H9 (cell line): ENCODE data around the gene SLC6A15. TPM values are rescaled to one million over a fixed set of nuclear protein-coding genes. Genes with fewer than 3 reads are reported as not detected.

Experiments used
- DNase-seq: peaks from one replicate; pipeline ENCODE4 v3.0.0-alpha.2; 2017
- H2AFZ ChIP-seq: one replicate; pipeline ENCODE4 v1.6.1; 2013; ENCODE audit warnings: mild to moderate bottlenecking, low read length, control low read depth, moderate library complexity
- H2AK5ac ChIP-seq: 2 replicates; pipeline ENCODE4 v1.6.1; 2013; ENCODE audit warnings: low read length, control low read depth, mixed read lengths; ENCODE audit not compliant: insufficient read length
- H2BK120ac ChIP-seq: one replicate; pipeline ENCODE4 v1.6.1; 2013; ENCODE audit warnings: low read depth, mild to moderate bottlenecking, low read length, control low read depth, inconsistent platforms; ENCODE audit not compliant: poor library complexity, severe bottlenecking
- H2BK12ac ChIP-seq: 2 replicates; pipeline ENCODE4 v1.6.1; 2013; ENCODE audit warnings: low read length, control low read depth, mixed read lengths, low read depth; ENCODE audit not compliant: insufficient read length
- H2BK15ac ChIP-seq: 2 replicates; pipeline ENCODE4 v1.6.1; 2013; ENCODE audit warnings: low read depth, low read length, control low read depth
- H2BK20ac ChIP-seq: one replicate; pipeline ENCODE4 v1.6.1; 2013; ENCODE audit warnings: low read depth, mild to moderate bottlenecking, low read length, control low read depth, inconsistent platforms; ENCODE audit not compliant: poor library complexity, severe bottlenecking
- H2BK5ac ChIP-seq: 2 replicates; pipeline ENCODE4 v1.6.1; 2013; ENCODE audit warnings: low read length, control low read depth, mixed read lengths; ENCODE audit not compliant: insufficient read length
- H3K14ac ChIP-seq: 2 replicates; pipeline ENCODE4 v1.6.1; 2013; ENCODE audit warnings: low read length, control low read depth; ENCODE audit not compliant: insufficient read depth
- H3K18ac ChIP-seq: 2 replicates; pipeline ENCODE4 v1.6.1; 2013; ENCODE audit warnings: low read depth, mild to moderate bottlenecking, mixed read lengths, low read length, control low read depth; ENCODE audit not compliant: insufficient read length
- H3K23ac ChIP-seq: 2 replicates; pipeline ENCODE4 v1.6.1; 2013; ENCODE audit warnings: low read length, control low read depth, mixed read lengths, low read depth; ENCODE audit not compliant: insufficient read length
- H3K23me2 ChIP-seq: 2 replicates; pipeline ENCODE4 v1.6.1; 2013; ENCODE audit warnings: low read depth, mild to moderate bottlenecking, mixed read lengths, low read length, control low read depth; ENCODE audit not compliant: insufficient read length, poor library complexity, severe bottlenecking
- H3K27ac ChIP-seq: 2 replicates; pipeline ENCODE4 v1.5.1; 2013; ENCODE audit warnings: low read length, control low read depth, mixed read lengths, low read depth; ENCODE audit not compliant: insufficient read length
- H3K27me3 ChIP-seq: 2 replicates; pipeline ENCODE4 v1.6.1; 2013; ENCODE audit warnings: low read length, control low read depth, inconsistent platforms; ENCODE audit not compliant: insufficient read depth
- H3K4ac ChIP-seq: 2 replicates; pipeline ENCODE4 v1.6.1; 2013; ENCODE audit warnings: low read depth, mild to moderate bottlenecking, control low read depth, inconsistent platforms, low read length, moderate library complexity
- H3K4me1 ChIP-seq: 2 replicates; pipeline ENCODE4 v1.6.1; 2013; ENCODE audit warnings: low read length, control low read depth, inconsistent platforms; ENCODE audit not compliant: insufficient read depth
- H3K4me2 ChIP-seq: 2 replicates; pipeline ENCODE4 v1.6.1; 2013; ENCODE audit warnings: low read length, control low read depth, mixed read lengths; ENCODE audit not compliant: insufficient read length, insufficient read depth
- H3K56ac ChIP-seq: 2 replicates; pipeline ENCODE4 v1.6.1; 2013; ENCODE audit warnings: low read depth, mild to moderate bottlenecking, mixed read lengths, low read length, control low read depth; ENCODE audit not compliant: insufficient read length
- H3K79me1 ChIP-seq: 2 replicates; pipeline ENCODE4 v1.6.1; 2013; ENCODE audit warnings: low read depth, mild to moderate bottlenecking, moderate library complexity, low read length, control low read depth, inconsistent platforms; ENCODE audit not compliant: insufficient read depth, poor library complexity, severe bottlenecking
- H3K79me2 ChIP-seq: 2 replicates; pipeline ENCODE4 v1.6.1; 2013; ENCODE audit warnings: low read length, control low read depth, inconsistent platforms; ENCODE audit not compliant: insufficient read depth
- H3K9ac ChIP-seq: 2 replicates; pipeline ENCODE4 v1.6.1; 2013; ENCODE audit warnings: low read length, control low read depth, mixed read lengths; ENCODE audit not compliant: insufficient read length; ENCODE audit errors: extremely low read depth
- H3K9me3 ChIP-seq: one replicate; pipeline ENCODE4 v1.6.1; 2013; ENCODE audit warnings: low read depth, low read length, inconsistent platforms; ENCODE audit not compliant: control insufficient read depth
- H3T11ph ChIP-seq: one replicate; pipeline ENCODE4 v1.6.1; 2013; ENCODE audit warnings: mild to moderate bottlenecking, low read length, control low read depth, inconsistent platforms
- H4K20me1 ChIP-seq: one replicate; pipeline ENCODE4 v1.6.1; 2013; ENCODE audit not compliant: control insufficient read depth, insufficient read length, insufficient read depth
- H4K5ac ChIP-seq: 2 replicates; pipeline ENCODE4 v1.6.1; 2013; ENCODE audit warnings: low read depth, mild to moderate bottlenecking, mixed read lengths, low read length, control low read depth; ENCODE audit not compliant: insufficient read length
- H4K8ac ChIP-seq: replicated peaks from 2 replicates; pipeline ENCODE4 v1.6.1; 2013; ENCODE audit warnings: low read length, control low read depth, mixed read lengths, low read depth; ENCODE audit not compliant: insufficient read length
- H4K91ac ChIP-seq: 2 replicates; pipeline ENCODE4 v1.6.1; 2013; ENCODE audit warnings: low read depth, mild to moderate bottlenecking, moderate library complexity, mixed read lengths, low read length, control low read depth; ENCODE audit not compliant: insufficient read length
- H3K27ac Mint-ChIP-seq, 3 experiments: 2 replicates in 2 of 3; 3 replicates in 1 of 3; pipeline ENCODE4 v1.8.0; 2020 to 2021; ENCODE audit warnings: mixed read lengths in 3 of 3, mild to moderate bottlenecking in 1 of 3, moderate library complexity in 1 of 3
- H3K27me3 Mint-ChIP-seq: 2 replicates; pipeline ENCODE4 v1.8.0; 2021; ENCODE audit warnings: low read depth, mild to moderate bottlenecking, moderate library complexity, mixed read lengths
- H3K36me3 Mint-ChIP-seq, 3 experiments: 2 replicates in 2 of 3; 3 replicates in 1 of 3; pipeline ENCODE4 v1.8.0; 2020 to 2021; ENCODE audit warnings: low read depth in 3 of 3, mixed read lengths in 3 of 3; ENCODE audit not compliant: insufficient read depth in 1 of 3
- H3K4me1 Mint-ChIP-seq, 2 experiments: 2 replicates each; pipeline ENCODE4 v1.8.0; 2020; ENCODE audit warnings: mixed read lengths in 2 of 2
- H3K4me3 Mint-ChIP-seq, 2 experiments: 2 replicates in 1 of 2; 3 replicates in 1 of 2; pipeline ENCODE4 v1.8.0; 2020 to 2021; ENCODE audit warnings: mild to moderate bottlenecking in 2 of 2, mixed read lengths in 2 of 2, moderate library complexity in 1 of 2
- H3K9me3 Mint-ChIP-seq, 2 experiments: 2 replicates in 1 of 2; 3 replicates in 1 of 2; pipeline ENCODE4 v1.8.0; 2020; ENCODE audit warnings: mild to moderate bottlenecking in 2 of 2, mixed read lengths in 2 of 2, moderate library complexity in 1 of 2
- CTCF ChIP-seq: fragments of 200-600 bp; sonication (generic); conservative IDR thresholded peaks from 3 replicates; pipeline ENCODE4 v1.8.0; 2021; ENCODE audit warnings: antibody characterized with exemption, mild to moderate bottlenecking
- WGBS: extraction: QIAGEN DNeasy Blood & Tissue Kit; methylation state at CpG from one replicate; pipeline ENCODE4 v1.1.7; 2013; ENCODE audit warnings: missing lambda C conversion rate, low lambda C conversion rate, mixed read lengths; ENCODE audit not compliant: insufficient read length; ENCODE audit errors: extremely low coverage; 5-methylcytosine and 5-hydroxymethylcytosine counted together
- total RNA-seq: library from RNA; stranded (reverse); gene quantifications from 2 replicates; pipeline ENCODE4 v1.2.1, GENCODE V29; 2021

Gene SLC6A15
- total RNA-seq, 1 experiment from 2014 or later: 12.9 TPM

GRCh38 chr12:84816916-84817695 is 95.5 kb downstream of the SLC6A15 start:
- H3K27me3 Mint-ChIP-seq: peaks cover 42% of the 10 kb centered on the region
- Histone ChIP-seq H3K18ac (no peak overlapping the region), H2BK20ac (no peak overlapping the region), H2BK12ac (no peak overlapping the region), H4K8ac (no peak overlapping the region), H3K4ac (no peak overlapping the region), H3K27ac (no peak overlapping the region), H3K79me2 (no peaks in the 10 kb centered on the region), H4K91ac (no peak overlapping the region), H3K79me1 (no peaks in the 10 kb centered on the region), H2AK5ac (no peak overlapping the region), H3K27me3 (no peaks in the 10 kb centered on the region), H3K56ac (no peak overlapping the region), H2BK15ac (no peak overlapping the region), H2BK120ac (no peak overlapping the region), H4K5ac (no peak overlapping the region), H3T11ph (no peak overlapping the region), H3K4me1 (no peaks in the 10 kb centered on the region), H3K14ac (no peak overlapping the region), H3K23ac (no peak overlapping the region), H3K9me3 (no peaks in the 10 kb centered on the region), H3K9ac (no peak overlapping the region), H4K20me1 (no peaks in the 10 kb centered on the region), H2AFZ (no peak overlapping the region), H3K23me2 (no peaks in the 10 kb centered on the region), H2BK5ac (no peak overlapping the region), H3K4me2 (no peak overlapping the region)
- DNase-seq: no peak
- no peaks in the 10 kb centered on the region for H3K36me3 Mint-ChIP-seq
- no peaks in the 10 kb centered on the region for H3K9me3 Mint-ChIP-seq
- no peak overlapping the region for H3K27ac Mint-ChIP-seq
- H3K4me1 Mint-ChIP-seq: no peaks in the 10 kb centered on the region
- no peak overlapping the region for H3K4me3 Mint-ChIP-seq
- WGBS: no CpG with 5 or more reads among the region's 3 CpGs
- no peak for TF ChIP-seq CTCF
